ENCODE data around the gene IL17REL.

DNA sequence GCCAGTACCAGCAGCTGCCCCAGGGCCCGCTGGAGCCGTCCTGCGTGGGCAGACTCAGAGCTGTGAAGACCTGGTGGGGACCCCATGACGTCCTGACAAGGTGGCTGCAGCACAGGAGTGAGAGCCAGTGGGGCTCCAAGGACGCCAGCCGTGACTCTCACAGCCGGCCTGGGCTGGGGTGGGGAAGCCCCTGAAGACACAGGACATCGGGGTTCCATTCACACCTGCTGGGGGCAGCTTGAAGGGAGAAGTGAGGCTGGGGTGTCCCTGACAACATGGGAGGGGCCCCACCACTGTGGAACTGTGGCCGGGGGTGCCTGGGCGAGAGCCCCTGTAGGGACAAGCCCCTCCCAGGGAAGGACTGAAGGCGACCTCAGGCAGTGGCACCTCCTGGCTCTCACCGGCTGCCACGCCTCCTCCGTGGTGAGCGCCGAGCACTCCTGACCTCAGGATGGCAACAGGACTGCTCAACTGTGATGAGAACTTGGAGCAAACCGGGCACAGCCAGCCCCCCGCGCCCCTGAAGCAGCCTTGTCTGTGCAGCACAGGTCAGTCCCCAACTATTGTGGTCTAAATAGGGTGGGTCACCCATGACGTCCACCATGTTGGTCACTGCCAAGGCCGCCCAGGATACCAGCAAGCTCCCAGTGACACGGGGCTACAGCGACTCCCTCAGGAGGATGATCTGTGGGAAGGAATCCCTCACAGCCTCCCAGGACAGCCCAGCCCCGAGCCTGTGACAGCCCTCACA, 22.7 kb upstream of the IL17REL start:
- TF ChIP-seq POLR2AphosphoS5 (IDR thresholded peaks at IDR 0.05; ENCODE audit: low read depth) (no peak), GABPA (IDR thresholded peaks at IDR 0.05; ENCODE audit: low read depth) (no peak), SPI1 (IDR thresholded peaks at IDR 0.05; ENCODE audit: borderline replicate concordance, low read depth) (no peak)
- TF ChIP-seq, protein P1, sequence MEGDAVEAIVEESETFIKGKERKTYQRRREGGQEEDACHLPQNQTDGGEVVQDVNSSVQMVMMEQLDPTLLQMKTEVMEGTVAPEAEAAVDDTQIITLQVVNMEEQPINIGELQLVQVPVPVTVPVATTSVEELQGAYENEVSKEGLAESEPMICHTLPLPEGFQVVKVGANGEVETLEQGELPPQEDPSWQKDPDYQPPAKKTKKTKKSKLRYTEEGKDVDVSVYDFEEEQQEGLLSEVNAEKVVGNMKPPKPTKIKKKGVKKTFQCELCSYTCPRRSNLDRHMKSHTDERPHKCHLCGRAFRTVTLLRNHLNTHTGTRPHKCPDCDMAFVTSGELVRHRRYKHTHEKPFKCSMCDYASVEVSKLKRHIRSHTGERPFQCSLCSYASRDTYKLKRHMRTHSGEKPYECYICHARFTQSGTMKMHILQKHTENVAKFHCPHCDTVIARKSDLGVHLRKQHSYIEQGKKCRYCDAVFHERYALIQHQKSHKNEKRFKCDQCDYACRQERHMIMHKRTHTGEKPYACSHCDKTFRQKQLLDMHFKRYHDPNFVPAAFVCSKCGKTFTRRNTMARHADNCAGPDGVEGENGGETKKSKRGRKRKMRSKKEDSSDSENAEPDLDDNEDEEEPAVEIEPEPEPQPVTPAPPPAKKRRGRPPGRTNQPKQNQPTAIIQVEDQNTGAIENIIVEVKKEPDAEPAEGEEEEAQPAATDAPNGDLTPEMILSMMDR (IDR thresholded peaks at IDR 0.05; ENCODE audit: insufficient read depth, low read length), result no peak
- TF ChIP-seq, protein P2, sequence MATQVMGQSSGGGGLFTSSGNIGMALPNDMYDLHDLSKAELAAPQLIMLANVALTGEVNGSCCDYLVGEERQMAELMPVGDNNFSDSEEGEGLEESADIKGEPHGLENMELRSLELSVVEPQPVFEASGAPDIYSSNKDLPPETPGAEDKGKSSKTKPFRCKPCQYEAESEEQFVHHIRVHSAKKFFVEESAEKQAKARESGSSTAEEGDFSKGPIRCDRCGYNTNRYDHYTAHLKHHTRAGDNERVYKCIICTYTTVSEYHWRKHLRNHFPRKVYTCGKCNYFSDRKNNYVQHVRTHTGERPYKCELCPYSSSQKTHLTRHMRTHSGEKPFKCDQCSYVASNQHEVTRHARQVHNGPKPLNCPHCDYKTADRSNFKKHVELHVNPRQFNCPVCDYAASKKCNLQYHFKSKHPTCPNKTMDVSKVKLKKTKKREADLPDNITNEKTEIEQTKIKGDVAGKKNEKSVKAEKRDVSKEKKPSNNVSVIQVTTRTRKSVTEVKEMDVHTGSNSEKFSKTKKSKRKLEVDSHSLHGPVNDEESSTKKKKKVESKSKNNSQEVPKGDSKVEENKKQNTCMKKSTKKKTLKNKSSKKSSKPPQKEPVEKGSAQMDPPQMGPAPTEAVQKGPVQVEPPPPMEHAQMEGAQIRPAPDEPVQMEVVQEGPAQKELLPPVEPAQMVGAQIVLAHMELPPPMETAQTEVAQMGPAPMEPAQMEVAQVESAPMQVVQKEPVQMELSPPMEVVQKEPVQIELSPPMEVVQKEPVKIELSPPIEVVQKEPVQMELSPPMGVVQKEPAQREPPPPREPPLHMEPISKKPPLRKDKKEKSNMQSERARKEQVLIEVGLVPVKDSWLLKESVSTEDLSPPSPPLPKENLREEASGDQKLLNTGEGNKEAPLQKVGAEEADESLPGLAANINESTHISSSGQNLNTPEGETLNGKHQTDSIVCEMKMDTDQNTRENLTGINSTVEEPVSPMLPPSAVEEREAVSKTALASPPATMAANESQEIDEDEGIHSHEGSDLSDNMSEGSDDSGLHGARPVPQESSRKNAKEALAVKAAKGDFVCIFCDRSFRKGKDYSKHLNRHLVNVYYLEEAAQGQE (IDR thresholded peaks at IDR 0.05; ENCODE audit: insufficient replicate concordance, low read depth), result no peak

All from HL-60 (cell line).